HepG2 (cell line): Measurements from ENCODE around the gene NPBWR2. TPM values are rescaled to one million over a fixed set of nuclear protein-coding genes. Genes with fewer than 3 reads are reported as not detected.

ENCODE experiments used
- ARNT2 ChIP-seq: sonication (generic); formaldehyde crosslinking; IDR thresholded peaks from 2 replicates; pipeline ENCODE4 v1.8.0; 2022; ENCODE audit warnings: mild to moderate bottlenecking, low read depth, missing genetic modification reagents, moderate library complexity
- CCAR2 ChIP-seq: fragments of 200-400 bp; formaldehyde crosslinking; optimal IDR thresholded peaks from 2 replicates; pipeline ENCODE3; 2018; ENCODE audit warnings: low read depth, mild to moderate bottlenecking, low read length, moderate library complexity
- CREB3 ChIP-seq: sonication (generic); formaldehyde crosslinking; IDR thresholded peaks from 2 replicates; pipeline ENCODE4 v1.5.0; 2020; ENCODE audit warnings: missing genetic modification reagents
- ISL2 ChIP-seq: sonication (generic); formaldehyde crosslinking; IDR thresholded peaks from 2 replicates; pipeline ENCODE4 v1.5.0; 2020; ENCODE audit warnings: missing genetic modification reagents
- MAFF ChIP-seq: IDR thresholded peaks from 2 replicates; pipeline ENCODE4 v1.6.1; 2011; ENCODE audit warnings: low read depth, low read length, improper control_type of control experiment
- NFKB2 ChIP-seq: sonication (generic); formaldehyde crosslinking; IDR thresholded peaks from 2 replicates; pipeline ENCODE4 v1.4.0; 2020; ENCODE audit warnings: missing genetic modification reagents, borderline replicate concordance
- NR2F1 ChIP-seq, 2 experiments: fragments of 450-650 bp in 1 of 2; formaldehyde crosslinking in 1 of 2; IDR thresholded peaks; 2 replicates each; pipeline versions ENCODE4 v1.5.0 to v1.6.1; 2016 to 2020; ENCODE audit warnings: mild to moderate bottlenecking in 1 of 2, missing compliant biosample characterization in 1 of 2, missing genetic modification reagents in 1 of 2, moderate library complexity in 1 of 2
- SAP130 ChIP-seq: IDR thresholded peaks from 2 replicates; pipeline ENCODE4 v1.6.1; 2016; ENCODE audit warnings: low read depth
- SRY ChIP-seq: sonication (generic); formaldehyde crosslinking; IDR thresholded peaks from 2 replicates; pipeline ENCODE4 v1.8.0; 2022; ENCODE audit warnings: mild to moderate bottlenecking, missing genetic modification reagents
- THAP7 ChIP-seq: sonication (generic); formaldehyde crosslinking; IDR thresholded peaks from 2 replicates; pipeline ENCODE4 v1.8.1; 2023; ENCODE audit warnings: mild to moderate bottlenecking, missing genetic modification reagents
- ZBTB21 ChIP-seq: sonication (generic); formaldehyde crosslinking; IDR thresholded peaks from 2 replicates; pipeline ENCODE4 v1.4.0; 2020; ENCODE audit warnings: missing genetic modification reagents
- ZFP37 ChIP-seq: sonication (generic); formaldehyde crosslinking; IDR thresholded peaks from 2 replicates; pipeline ENCODE4 v1.4.0; 2020; ENCODE audit warnings: missing genetic modification reagents, borderline replicate concordance
- ZFP91 ChIP-seq: sonication (generic); formaldehyde crosslinking; IDR thresholded peaks from 2 replicates; pipeline ENCODE4 v1.9.0; 2022; ENCODE audit warnings: missing genetic modification reagents, mild to moderate bottlenecking, borderline replicate concordance
- ZNF121 ChIP-seq: sonication (generic); formaldehyde crosslinking; IDR thresholded peaks from 2 replicates; pipeline ENCODE4 v1.5.0; 2020; ENCODE audit warnings: mild to moderate bottlenecking, missing genetic modification reagents
- ZNF180 ChIP-seq: sonication (generic); formaldehyde crosslinking; IDR thresholded peaks from 2 replicates; pipeline ENCODE4 v1.4.0; 2020; ENCODE audit warnings: low read depth, missing genetic modification reagents, borderline replicate concordance
- ZNF260 ChIP-seq: sonication (generic); formaldehyde crosslinking; IDR thresholded peaks from 2 replicates; pipeline ENCODE4 v1.4.0; 2020; ENCODE audit warnings: missing genetic modification reagents, low read depth, mild to moderate bottlenecking, borderline replicate concordance
- ZNF280D ChIP-seq: sonication (generic); formaldehyde crosslinking; IDR thresholded peaks from 2 replicates; pipeline ENCODE4 v1.5.1; 2020; ENCODE audit warnings: mild to moderate bottlenecking, missing genetic modification reagents
- ZNF431 ChIP-seq: sonication (generic); formaldehyde crosslinking; IDR thresholded peaks from 2 replicates; pipeline ENCODE4 v1.9.0; 2022; ENCODE audit warnings: missing genetic modification reagents, low read depth, mild to moderate bottlenecking, borderline replicate concordance
- ZNF546 ChIP-seq: sonication (generic); formaldehyde crosslinking; conservative IDR thresholded peaks from 2 replicates; pipeline ENCODE4 v1.8.1; 2023; ENCODE audit warnings: mild to moderate bottlenecking, missing genetic modification reagents
- ZNF556 ChIP-seq: sonication (generic); formaldehyde crosslinking; IDR thresholded peaks from 2 replicates; pipeline ENCODE4 v1.4.0; 2020; ENCODE audit warnings: mild to moderate bottlenecking, missing genetic modification reagents, borderline replicate concordance
- ZNF768 ChIP-seq: sonication (generic); formaldehyde crosslinking; IDR thresholded peaks from 2 replicates; pipeline ENCODE4 v1.4.0; 2020; ENCODE audit warnings: missing genetic modification reagents
- ZNF782 ChIP-seq: sonication (generic); formaldehyde crosslinking; IDR thresholded peaks from 2 replicates; pipeline ENCODE4 v1.4.0; 2020; ENCODE audit warnings: missing genetic modification reagents, mild to moderate bottlenecking, borderline replicate concordance
- polyA plus RNA-seq, 8 experiments: library from polyadenylated mRNA; depleted of rRNA in 3 of 8; stranded (reverse) in 7 of 8; unstranded in 1 of 8; fragments of >200 nt; fragmentation: Illumina TruSeq in 4 of 8; extraction: Trizol in 4 of 8; gene quantifications; 2 replicates each; pipeline versions ENCODE4 v1.2.1 to v1.2.3, GENCODE V29; 2011 to 2016; ENCODE audit warnings: low read depth in 4 of 8, missing spikeins in 1 of 8, mixed read lengths in 1 of 8; ENCODE audit not compliant: insufficient read depth in 1 of 8
- total RNA-seq, 5 experiments: library from RNA; depleted of rRNA; stranded (reverse); fragments of >200 nt; fragmentation: Illumina TruSeq; extraction: Trizol; gene quantifications; 2 replicates each; pipeline ENCODE4 v1.2.3, GENCODE V29; 2016; ENCODE audit warnings: low read depth in 1 of 5

Gene NPBWR2
- total and polyA plus RNA-seq, 2 of the 13 experiments (the other 11 are each of a cell fraction or from before 2014, with no cell fraction given): not detected

- TF ChIP-seq ZNF556 (no peak; the same call in 1 of the 2 replicates), ZNF121 (CRISPR knock-in tag) (peak; percentile 7; the same call in 1 of the 2 replicates), CCAR2 (peak; percentile 26), SRY (0 out of 2 replicates have a peak, but pooled peaks have one; percentile 42), ZBTB21 (CRISPR knock-in tag) (no peak; the same call in none of the 2 replicates), ZNF782 (no peak), ARNT2 (CRISPR knock-in tag) (peak; percentile 64), ZFP37 (CRISPR knock-in tag) (peak; percentile 78; the same call in 1 of the 2 replicates), ISL2 (CRISPR knock-in tag) (peak; percentile 68; the same call in 1 of the 2 replicates), ZNF260 (0 out of 2 replicates have a peak, but pooled peaks have one; percentile 53), ZNF546 (CRISPR knock-in tag) (no peak), ZFP91 (CRISPR knock-in tag) (peak; percentile 77), CREB3 (CRISPR knock-in tag) (0 out of 2 replicates have a peak, but pooled peaks have one; percentile 89), NR2F1 (CRISPR knock-in tag; IDR thresholded peaks at IDR 0.05) (peak in 1 of 2 experiments; percentile 59; a peak in 2 of 4 replicates), THAP7 (CRISPR knock-in tag) (peak; percentile 82), ZNF431 (peak; percentile 74; the same call in 1 of the 2 replicates), ZNF768 (peak; percentile 90), NFKB2 (CRISPR knock-in tag) (peak; percentile 92; the same call in 1 of the 2 replicates), SAP130 (CRISPR knock-in tag) (peak; percentile 93), ZNF180 (CRISPR knock-in tag) (0 out of 2 replicates have a peak, but pooled peaks have one; percentile 64), MAFF (no peak), ZNF280D (CRISPR knock-in tag) (peak; percentile 59; the same call in 1 of the 2 replicates)
Observed at GRCh38 chr20:64053841-64054661, 53.3 kb downstream of the NPBWR2 start (continued).
